HepG2 (cell line): ENCODE data around the gene ATP1A2. TPM values are rescaled to one million over a fixed set of nuclear protein-coding genes. Genes with fewer than 3 reads are reported as not detected.

Experiments used
- ATAC-seq: fragments of 200-7000 bp; cut with Tn5 transposase; 3 replicates; pipeline ENCODE4 v1.9.1; 2020; ENCODE audit warnings: mild to moderate bottlenecking, moderate library complexity
- BruUV-seq: library from RNA; stranded (reverse); fragments of 400-500 nt; replicated peaks from 2 replicates; lab custom pipeline; 2021; lab: Mats Ljungman, UMichigan
- CTCF ChIA-PET: fragments of 300-600 bp; formaldehyde crosslinking; extraction: SDS; loops from one replicate; lab custom pipeline; 2021; ENCODE audit warnings: low total read pairs, inconsistent platforms, low intra/inter-chr PET ratio; lab: Yijun Ruan, JAX
- POLR2A ChIA-PET: fragments of 350-600 bp; sonication (Branson Sonifier 250); formaldehyde crosslinking; loops from one replicate; lab custom pipeline; 2020; ENCODE audit warnings: antibody characterized with exemption, inconsistent platforms; lab: Yijun Ruan, JAX
- DNase-seq: peaks from one replicate; pipeline ENCODE4 v3.0.0-alpha.2; 2015; ENCODE audit warnings: low spot score
- FAIRE-seq: peaks from 3 replicates; lab custom pipeline; 2011; peaks lifted over from hg19 to GRCh38; lab: Jason Lieb, UNC
- H2AFZ ChIP-seq: one replicate; pipeline ENCODE4 v1.6.1; 2011; ENCODE audit warnings: low read length, inconsistent platforms
- H3K27ac ChIP-seq: fragments of 300-600 bp; 3 replicates; pipeline ENCODE4 v1.8.0; 2011; ENCODE audit warnings: mixed run types, mild to moderate bottlenecking, mixed read lengths, low read length, inconsistent platforms; ENCODE audit not compliant: insufficient read depth; ENCODE audit errors: extremely low read length
- H3K27me3 ChIP-seq, 2 experiments: fragments of 200-600 bp in 1 of 2; 2 replicates in 1 of 2; 3 replicates in 1 of 2; pipeline versions ENCODE4 v1.6.0 to v1.8.0; 2011; ENCODE audit warnings: low read length in 2 of 2, mild to moderate bottlenecking in 2 of 2, moderate library complexity in 2 of 2, inconsistent platforms in 1 of 2; ENCODE audit not compliant: insufficient read depth in 2 of 2, control insufficient read depth in 1 of 2
- H3K36me3 ChIP-seq, 2 experiments: fragments of 200-600 bp in 1 of 2; replicated peaks in 1 of 2; 2 replicates in 1 of 2; 3 replicates in 1 of 2; pipeline versions ENCODE4 v1.5.1 to v1.8.0; 2011; ENCODE audit warnings: low read length in 2 of 2, inconsistent platforms in 1 of 2; ENCODE audit not compliant: insufficient read depth in 2 of 2, control insufficient read depth in 1 of 2
- H3K4me1 ChIP-seq: 2 replicates; pipeline ENCODE4 v1.5.1; 2012; ENCODE audit warnings: low read length, inconsistent platforms; ENCODE audit not compliant: insufficient read depth
- H3K4me2 ChIP-seq: 2 replicates; pipeline ENCODE4 v1.6.0; 2011; ENCODE audit warnings: low read depth, low read length, inconsistent platforms
- H3K4me3 ChIP-seq, 3 experiments: fragments of 200-600 bp in 1 of 3; sonication (generic), shearing (Covaris generic) in 1 of 3; replicated peaks in 1 of 3; 2 replicates each; pipeline ENCODE4 v1.5.1; 2011 to 2016; ENCODE audit warnings: low read length in 3 of 3, inconsistent platforms in 2 of 3, low read depth in 2 of 3, mild to moderate bottlenecking in 2 of 3, control low read depth in 1 of 3, mixed read lengths in 1 of 3; ENCODE audit not compliant: insufficient read depth in 1 of 3
- H3K79me2 ChIP-seq: one replicate; pipeline ENCODE4 v1.6.1; 2011; ENCODE audit warnings: low read length, inconsistent platforms; ENCODE audit not compliant: insufficient read depth
- H3K9ac ChIP-seq: 2 replicates; pipeline ENCODE4 v1.6.0; 2011; ENCODE audit warnings: mild to moderate bottlenecking, low read depth, low read length, inconsistent platforms; ENCODE audit not compliant: insufficient read depth
- H3K9me3 ChIP-seq: 2 replicates; pipeline ENCODE4 v1.5.1; 2012; ENCODE audit warnings: mild to moderate bottlenecking, low read length
- H4K20me1 ChIP-seq: 2 replicates; pipeline ENCODE4 v1.6.0; 2011; ENCODE audit warnings: inconsistent platforms, mild to moderate bottlenecking, low read length, moderate library complexity; ENCODE audit not compliant: insufficient read depth
- ATF1 ChIP-seq: IDR thresholded peaks from 2 replicates; pipeline ENCODE4 v1.6.1; 2016; ENCODE audit warnings: mild to moderate bottlenecking, control low read depth
- CERS6 ChIP-seq: sonication (generic); formaldehyde crosslinking; IDR thresholded peaks from 2 replicates; pipeline ENCODE4 v1.5.0; 2020; ENCODE audit warnings: missing genetic modification reagents
- IKZF4 ChIP-seq: sonication (generic); formaldehyde crosslinking; IDR thresholded peaks from 2 replicates; pipeline ENCODE4 v1.5.1; 2020; ENCODE audit warnings: borderline replicate concordance, mild to moderate bottlenecking, low read depth, missing genetic modification reagents; ENCODE audit errors: not compliant biosample characterization
- MAX ChIP-seq: IDR thresholded peaks from 2 replicates; pipeline ENCODE4 v1.6.1; 2012; ENCODE audit warnings: inconsistent platforms
- NFKBIZ ChIP-seq: IDR thresholded peaks from 2 replicates; pipeline ENCODE4 v1.6.1; 2018; ENCODE audit warnings: missing genetic modification reagents, missing compliant biosample characterization
- PCBP1 ChIP-seq: fragments of 200-400 bp; formaldehyde crosslinking; IDR thresholded peaks from 2 replicates; pipeline ENCODE4 v1.6.1; 2017; ENCODE audit warnings: mild to moderate bottlenecking, low read depth, low read length, borderline replicate concordance
- PITX1 ChIP-seq: sonication (generic); formaldehyde crosslinking; IDR thresholded peaks from 2 replicates; pipeline ENCODE4 v1.5.1; 2020; ENCODE audit warnings: mild to moderate bottlenecking, missing genetic modification reagents
- SP1 ChIP-seq, 2 experiments: fragments of 450-650 bp in 1 of 2; sonication (generic) in 1 of 2; formaldehyde crosslinking in 1 of 2; IDR thresholded peaks; 2 replicates each; pipeline versions ENCODE4 v1.4.0 to v1.6.1; 2016 to 2020; ENCODE audit warnings: missing genetic modification reagents in 1 of 2
- ZFP82 ChIP-seq: sonication (generic); formaldehyde crosslinking; IDR thresholded peaks from 2 replicates; pipeline ENCODE4 v1.5.1; 2020; ENCODE audit warnings: mild to moderate bottlenecking, missing genetic modification reagents, borderline replicate concordance
- ZFP91 ChIP-seq: sonication (generic); formaldehyde crosslinking; IDR thresholded peaks from 2 replicates; pipeline ENCODE4 v1.9.0; 2022; ENCODE audit warnings: missing genetic modification reagents, mild to moderate bottlenecking, borderline replicate concordance
- ZNF17 ChIP-seq: sonication (generic); formaldehyde crosslinking; IDR thresholded peaks from 2 replicates; pipeline ENCODE4 v1.5.0; 2020; ENCODE audit warnings: mild to moderate bottlenecking, missing genetic modification reagents
- ZNF180 ChIP-seq: sonication (generic); formaldehyde crosslinking; IDR thresholded peaks from 2 replicates; pipeline ENCODE4 v1.4.0; 2020; ENCODE audit warnings: low read depth, missing genetic modification reagents, borderline replicate concordance
- ZNF282 ChIP-seq: fragments of 450-650 bp; IDR thresholded peaks from 2 replicates; pipeline ENCODE4 v1.6.1; 2018; ENCODE audit not compliant: partially characterized antibody
- ZNF3 ChIP-seq: IDR thresholded peaks from 2 replicates; pipeline ENCODE4 v1.7.0; 2017; ENCODE audit warnings: inconsistent platforms
- ZNF382 ChIP-seq: sonication (generic); formaldehyde crosslinking; IDR thresholded peaks from 2 replicates; pipeline ENCODE4 v1.5.0; 2020; ENCODE audit warnings: missing genetic modification reagents, mild to moderate bottlenecking, borderline replicate concordance
- ZNF576 ChIP-seq: sonication (generic); formaldehyde crosslinking; IDR thresholded peaks from 2 replicates; pipeline ENCODE4 v1.4.0; 2020; ENCODE audit warnings: mild to moderate bottlenecking, missing genetic modification reagents
- WGBS: methylation state at CpG from one replicate; pipeline ENCODE4 v1.1.6; 2017; ENCODE audit warnings: low lambda C conversion rate; 5-methylcytosine and 5-hydroxymethylcytosine counted together
- in situ Hi-C: cut with HindIII; loops from 2 replicates; pipeline ENCODE4 v1.10.0; 2017; ENCODE audit warnings: low pct_unique_long_range_greater_than_20kb; ENCODE audit not compliant: extremely low pct_ligation_motif_present
- intact Hi-C: fragments of 100-400 bp; cut with micrococcal nuclease; formaldehyde crosslinking; loops from one replicate; pipeline ENCODE4 v1.10.0; 2022; ENCODE audit not compliant: unreplicated experiment
- polyA plus RNA-seq, 8 experiments: library from polyadenylated mRNA; depleted of rRNA in 3 of 8; stranded (reverse) in 7 of 8; unstranded in 1 of 8; fragments of >200 nt; fragmentation: Illumina TruSeq in 4 of 8; extraction: Trizol in 4 of 8; gene quantifications; 2 replicates each; pipeline versions ENCODE4 v1.2.1 to v1.2.3, GENCODE V29; 2011 to 2016; ENCODE audit warnings: low read depth in 4 of 8, missing spikeins in 1 of 8, mixed read lengths in 1 of 8; ENCODE audit not compliant: insufficient read depth in 1 of 8
- total RNA-seq, 5 experiments: library from RNA; depleted of rRNA; stranded (reverse); fragments of >200 nt; fragmentation: Illumina TruSeq; extraction: Trizol; gene quantifications; 2 replicates each; pipeline ENCODE4 v1.2.3, GENCODE V29; 2016; ENCODE audit warnings: low read depth in 1 of 5

ATP1A2 gene
- total and polyA plus RNA-seq, 2 of the 13 experiments (the other 11 are each of a cell fraction or from before 2014, with no cell fraction given): 0.16 TPM; not detected in 1

GRCh38 chr1:160078512-160079195 is 36.9 kb upstream of the ATP1A2 start:
- POLR2A ChIA-PET: interaction anchor here (0.7 to 1.8 kb wide), 3 partner anchors 8 to 32 kb away, joined by 3 to 8 read pairs (median 4); partner anchors contain the start of gene KCNJ10
- Histone ChIP-seq H4K20me1 (no peaks in the 10 kb centered on the region), H3K4me2 (peak overlapping the region; percentile 73), H2AFZ (no peak overlapping the region), H3K36me3 (no peaks in the 10 kb centered on the region), H3K9me3 (no peaks in the 10 kb centered on the region), H3K27ac (no peak overlapping the region), H3K4me1 (peaks cover 64% of the 10 kb centered on the region), H3K9ac (no peak overlapping the region), H3K79me2 (no peaks in the 10 kb centered on the region), H3K4me3 (0 out of 6 replicates have a peak overlapping the region, but pooled peaks of 1 of the 3 experiments have one; percentile 32), H3K27me3 (no peaks in the 10 kb centered on the region)
- in situ Hi-C loops: no loop called here
- ATAC-seq: peak; percentile 90
- CTCF ChIA-PET: interaction anchor here (0.7 to 3.3 kb wide), 5 partner anchors 24 to 142 kb away, joined by 3 to 29 read pairs (median 6); no protein-coding TSS in a partner anchor
- peak; percentile 61 for DNase-seq
- 7% methylated on average over 8 of the region's 8 CpGs for WGBS
- intact Hi-C loops: loop anchor here (1.0 to 5.0 kb wide), 2 partner anchors 32 to 141 kb away; no protein-coding TSS in a partner anchor
- BruUV-seq: no TSS peak
- FAIRE-seq: peak; percentile 28
- TF ChIP-seq MAX: no peak
- TF ChIP-seq SP1 (IDR thresholded peaks at IDR 0.05): no peak
- TF ChIP-seq SP1 (CRISPR knock-in tag; IDR thresholded peaks at IDR 0.05): no peak
- no peak for TF ChIP-seq CERS6 (CRISPR knock-in tag)
- TF ChIP-seq NFKBIZ (CRISPR knock-in tag): no peak
- TF ChIP-seq PITX1 (CRISPR knock-in tag): no peak
- TF ChIP-seq ATF1 (CRISPR knock-in tag): no peak
- TF ChIP-seq ZNF282: no peak
- peak; percentile 27; the same call in 1 of the 2 replicates for TF ChIP-seq ZFP91 (CRISPR knock-in tag)
- no peak for TF ChIP-seq ZNF17 (CRISPR knock-in tag)
- 0 out of 2 replicates have a peak, but pooled peaks have one; percentile 37 for TF ChIP-seq ZNF576 (CRISPR knock-in tag)
- TF ChIP-seq IKZF4 (CRISPR knock-in tag): no peak
- TF ChIP-seq ZNF180: no peak
- TF ChIP-seq ZNF3 (CRISPR knock-in tag): no peak
- TF ChIP-seq ZNF382 (CRISPR knock-in tag): no peak
- TF ChIP-seq ZFP82 (CRISPR knock-in tag): no peak
- no peak for TF ChIP-seq PCBP1
